BE2C (cell line): Measurements from ENCODE around the gene ABCD3.

ENCODE experiments used
- DNase-seq: peaks from one replicate; pipeline ENCODE4 v3.0.0-alpha.2; 2020
- H3K27me3 ChIP-seq: fragments of 250-450 bp; sonication (Bioruptor Pico); 2 replicates; pipeline ENCODE4 v1.5.1; 2020; ENCODE audit warnings: mild to moderate bottlenecking
- H3K36me3 ChIP-seq: fragments of 250-450 bp; sonication (Bioruptor Pico); 2 replicates; pipeline ENCODE4 v1.5.1; 2020; ENCODE audit warnings: mild to moderate bottlenecking
- H3K4me1 ChIP-seq: fragments of 250-450 bp; sonication (Bioruptor Pico); 2 replicates; pipeline ENCODE4 v1.5.1; 2020
- H3K4me3 ChIP-seq: 2 replicates; pipeline ENCODE4 v1.5.1; 2011; ENCODE audit warnings: low read depth, low read length
- H3K9me3 ChIP-seq: fragments of 250-450 bp; sonication (Bioruptor Pico); 2 replicates; pipeline ENCODE4 v1.5.1; 2020
- TF ChIP-seq, protein P1 (sequence below): IDR thresholded peaks from 2 replicates; pipeline ENCODE4 v1.5.1; 2012; ENCODE audit warnings: mild to moderate bottlenecking, low read depth, low read length

ABCD3 gene

GRCh38 chr1:94408104-94408830 lies 9.9 kb upstream of the ABCD3 start:
- no peaks in the 10 kb centered on the region for H3K36me3 ChIP-seq
- H3K9me3 ChIP-seq, result no peaks in the 10 kb centered on the region
- no peaks in the 10 kb centered on the region for H3K4me1 ChIP-seq
- no peak for DNase-seq
- no peaks in the 10 kb centered on the region for H3K27me3 ChIP-seq
- TF ChIP-seq, protein P1, sequence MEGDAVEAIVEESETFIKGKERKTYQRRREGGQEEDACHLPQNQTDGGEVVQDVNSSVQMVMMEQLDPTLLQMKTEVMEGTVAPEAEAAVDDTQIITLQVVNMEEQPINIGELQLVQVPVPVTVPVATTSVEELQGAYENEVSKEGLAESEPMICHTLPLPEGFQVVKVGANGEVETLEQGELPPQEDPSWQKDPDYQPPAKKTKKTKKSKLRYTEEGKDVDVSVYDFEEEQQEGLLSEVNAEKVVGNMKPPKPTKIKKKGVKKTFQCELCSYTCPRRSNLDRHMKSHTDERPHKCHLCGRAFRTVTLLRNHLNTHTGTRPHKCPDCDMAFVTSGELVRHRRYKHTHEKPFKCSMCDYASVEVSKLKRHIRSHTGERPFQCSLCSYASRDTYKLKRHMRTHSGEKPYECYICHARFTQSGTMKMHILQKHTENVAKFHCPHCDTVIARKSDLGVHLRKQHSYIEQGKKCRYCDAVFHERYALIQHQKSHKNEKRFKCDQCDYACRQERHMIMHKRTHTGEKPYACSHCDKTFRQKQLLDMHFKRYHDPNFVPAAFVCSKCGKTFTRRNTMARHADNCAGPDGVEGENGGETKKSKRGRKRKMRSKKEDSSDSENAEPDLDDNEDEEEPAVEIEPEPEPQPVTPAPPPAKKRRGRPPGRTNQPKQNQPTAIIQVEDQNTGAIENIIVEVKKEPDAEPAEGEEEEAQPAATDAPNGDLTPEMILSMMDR, result no peak
- no peak overlapping the region for H3K4me3 ChIP-seq

DNA sequence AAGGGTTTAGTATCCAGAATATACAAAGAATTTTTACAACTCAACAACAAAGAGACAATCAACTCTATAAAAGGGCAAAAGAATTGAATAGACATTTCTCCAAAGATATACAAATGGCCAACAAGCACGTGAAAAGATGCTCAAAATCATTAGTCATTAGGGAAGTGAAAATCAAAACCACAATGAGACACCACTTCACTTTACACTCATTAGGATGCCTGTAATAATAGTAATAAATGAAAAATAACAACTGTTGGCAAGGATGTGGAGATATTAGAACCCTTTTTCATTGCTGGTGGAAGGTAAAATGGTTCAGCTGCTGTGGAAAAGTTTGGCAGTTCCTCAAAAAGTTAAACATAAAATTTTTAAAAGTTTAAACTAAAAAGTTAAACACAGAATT lies 7.0 kb upstream of the ABCD3 start:
- H3K27me3 ChIP-seq, result no peaks in the 10 kb centered on the region
- TF ChIP-seq, protein P1, result no peak
- no peaks in the 10 kb centered on the region for H3K9me3 ChIP-seq
- H3K4me1 ChIP-seq, result no peaks in the 10 kb centered on the region; the same call in 1 of the 2 replicates
- DNase-seq, result no peak
- no peak overlapping the region for H3K4me3 ChIP-seq
- H3K36me3 ChIP-seq, result no peaks in the 10 kb centered on the region

DNA sequence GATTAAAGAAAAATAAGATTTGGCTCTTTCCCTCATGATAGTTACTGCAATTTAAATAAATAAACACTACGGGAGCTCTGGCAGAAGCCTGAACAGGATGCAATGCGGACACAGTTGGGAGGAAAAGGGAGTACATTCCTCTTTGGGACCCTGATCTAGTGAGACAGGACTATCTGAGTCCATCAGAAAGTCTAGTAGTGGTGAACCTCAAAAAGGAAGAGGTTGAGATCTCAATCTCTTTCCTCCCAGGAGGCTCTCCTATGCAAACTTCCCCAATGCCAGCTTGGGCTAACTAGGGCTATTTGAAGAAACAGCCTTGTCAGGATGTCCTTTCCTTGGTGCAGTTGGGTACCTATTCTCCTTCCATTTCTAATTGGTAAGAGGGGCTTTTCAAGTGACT lies 4.9 kb upstream of the ABCD3 start:
- H3K9me3 ChIP-seq, result no peaks in the 10 kb centered on the region
- H3K27me3 ChIP-seq, result no peaks in the 10 kb centered on the region
- H3K4me1 ChIP-seq, result no peaks in the 10 kb centered on the region; the same call in 1 of the 2 replicates
- H3K36me3 ChIP-seq, result no peaks in the 10 kb centered on the region
- no peak for DNase-seq
- TF ChIP-seq, protein P1, result no peak
- H3K4me3 ChIP-seq, result no peak overlapping the region

DNA sequence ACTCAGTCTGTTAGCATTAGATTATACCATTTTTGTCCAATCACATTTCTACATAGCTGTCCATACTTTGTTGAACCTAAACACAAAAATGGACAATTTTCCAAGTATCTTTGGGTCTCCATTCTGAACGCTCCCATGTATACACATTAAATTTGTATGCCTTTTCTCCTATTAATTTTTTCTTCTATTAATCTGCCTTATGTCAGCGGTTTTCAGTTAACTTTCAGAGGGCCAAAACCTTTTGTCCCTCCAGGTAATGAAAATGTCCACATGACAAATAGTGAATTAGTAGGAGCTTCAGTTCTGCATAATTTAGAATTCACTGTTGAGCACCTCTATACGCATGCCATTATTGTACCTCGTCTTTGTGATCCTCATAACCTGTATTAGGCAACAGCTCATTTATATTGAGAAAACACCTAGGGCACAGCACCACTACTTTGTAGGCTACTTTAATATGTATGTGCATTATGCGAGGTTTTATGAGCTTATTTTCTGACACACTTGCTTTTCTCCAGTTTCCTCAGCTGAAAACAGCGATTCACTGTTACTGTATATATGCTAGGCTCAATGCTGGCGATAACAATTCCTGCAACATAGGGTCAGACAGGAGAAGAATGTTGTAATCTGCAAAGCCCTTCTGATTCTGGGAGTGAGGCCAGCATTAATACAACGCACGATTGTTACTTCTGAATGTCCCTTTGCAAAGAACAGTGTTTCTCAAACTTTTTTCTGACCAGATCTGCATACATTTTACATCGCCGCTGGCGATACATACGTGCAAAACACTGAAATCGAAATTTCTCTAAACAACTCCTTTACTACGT lies 1.1 kb upstream of the ABCD3 start:
- H3K27me3 ChIP-seq, result no peaks in the 10 kb centered on the region
- H3K4me1 ChIP-seq, result no peaks in the 10 kb centered on the region; the same call in 1 of the 2 replicates
- peak overlapping the region; percentile 71 for H3K4me3 ChIP-seq
- TF ChIP-seq, protein P1, result no peak
- no peak for DNase-seq
- H3K9me3 ChIP-seq, result no peaks in the 10 kb centered on the region
- H3K36me3 ChIP-seq, result no peaks in the 10 kb centered on the region

DNA sequence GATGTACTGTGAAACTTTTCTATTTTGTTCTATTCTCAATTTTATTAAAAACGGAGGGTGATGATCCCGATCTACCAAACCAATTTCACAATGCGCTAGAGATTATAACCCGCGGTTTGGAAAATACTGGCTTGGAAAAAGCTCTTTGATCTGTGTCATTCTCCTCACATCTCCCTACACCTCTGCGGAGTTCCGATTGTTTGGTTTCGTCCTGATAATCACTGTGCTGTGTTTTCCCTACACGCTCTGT lies 536 bp upstream of the ABCD3 start:
- peak overlapping the region; percentile 71 for H3K4me3 ChIP-seq
- TF ChIP-seq, protein P1, result no peak
- no peaks in the 10 kb centered on the region for H3K9me3 ChIP-seq
- no peak for DNase-seq
- H3K36me3 ChIP-seq, result no peaks in the 10 kb centered on the region
- no peaks in the 10 kb centered on the region; the same call in 1 of the 2 replicates for H3K4me1 ChIP-seq
- H3K27me3 ChIP-seq, result no peaks in the 10 kb centered on the region
